Endothelial cell of umbilical vein (primary cell): Measurements from ENCODE around the gene IER3. TPM values are rescaled to one million over a fixed set of nuclear protein-coding genes. Genes with fewer than 3 reads are reported as not detected.

Experiments used
- BruUV-seq: library from RNA; stranded (reverse); fragments of 400-500 nt; replicated peaks from 2 replicates; lab custom pipeline; 2021; lab: Mats Ljungman, UMichigan
- CTCF ChIA-PET: fragments of 300-600, 350-600 bp; sonication (Branson Sonifier 250); formaldehyde crosslinking; loops from one replicate; lab custom pipeline; 2021; ENCODE audit warnings: antibody characterized with exemption, inconsistent platforms; lab: Charles Lee
- POLR2A ChIA-PET: fragments of 300-600, 350-600 bp; sonication (Branson Sonifier 250); formaldehyde crosslinking; loops from one replicate; lab custom pipeline; 2021; ENCODE audit warnings: antibody characterized with exemption, inconsistent platforms; lab: Charles Lee
- DNase-seq: peaks from one replicate; pipeline ENCODE4 v3.0.0-alpha.2; 2011; ENCODE audit warnings: low read depth, low spot score
- FAIRE-seq: peaks from 2 replicates; lab custom pipeline; 2011; peaks lifted over from hg19 to GRCh38; lab: Jason Lieb, UNC
- H2AFZ ChIP-seq: 2 replicates; pipeline ENCODE4 v1.6.0; 2012; ENCODE audit warnings: low read depth, low read length, control low read depth, inconsistent platforms
- H3K27ac ChIP-seq: 2 replicates; pipeline ENCODE4 v1.5.1; 2011; ENCODE audit warnings: low read depth, mild to moderate bottlenecking, control low read depth, low read length, moderate library complexity; ENCODE audit not compliant: insufficient read depth
- H3K27me3 ChIP-seq, 2 experiments: 2 replicates each; pipeline versions ENCODE4 v1.6.0 to v1.6.1; 2011; ENCODE audit warnings: low read length in 2 of 2, mixed read lengths in 1 of 2; ENCODE audit not compliant: control insufficient read depth in 2 of 2, insufficient read depth in 2 of 2
- H3K36me3 ChIP-seq, 2 experiments: 2 replicates in 1 of 2; 3 replicates in 1 of 2; pipeline ENCODE4 v1.5.1; 2011; ENCODE audit warnings: low read length in 2 of 2, mild to moderate bottlenecking in 1 of 2, moderate library complexity in 1 of 2; ENCODE audit not compliant: control insufficient read depth in 2 of 2, insufficient read depth in 2 of 2; ENCODE audit errors: extremely low read depth in 1 of 2
- H3K4me1 ChIP-seq: 3 replicates; pipeline ENCODE4 v1.5.1; 2011; ENCODE audit warnings: mild to moderate bottlenecking, low read length; ENCODE audit not compliant: control insufficient read depth, insufficient read depth; ENCODE audit errors: extremely low read depth
- H3K4me2 ChIP-seq: 2 replicates; pipeline ENCODE4 v1.6.1; 2011; ENCODE audit warnings: low read length, control low read depth, mixed read lengths; ENCODE audit not compliant: insufficient read depth
- H3K4me3 ChIP-seq, 3 experiments: fragments of 200-600 bp in 1 of 3; sonication (generic), shearing (Covaris generic) in 1 of 3; replicated peaks in 1 of 3; 2 replicates each; pipeline ENCODE4 v1.5.1; 2011 to 2016; ENCODE audit warnings: control low read depth in 3 of 3, low read length in 3 of 3, mild to moderate bottlenecking in 2 of 3, inconsistent platforms in 1 of 3, low read depth in 1 of 3, moderate library complexity in 1 of 3; ENCODE audit not compliant: insufficient read depth in 1 of 3
- H3K79me2 ChIP-seq: 2 replicates; pipeline ENCODE4 v1.6.0; 2012; ENCODE audit warnings: low read length, inconsistent platforms; ENCODE audit not compliant: control insufficient read depth, insufficient read depth
- H3K9ac ChIP-seq: replicated peaks from 2 replicates; pipeline ENCODE3; 2011; ENCODE audit warnings: low read length, control low read depth; ENCODE audit not compliant: insufficient read depth; ENCODE audit errors: extremely low read depth
- H3K9me1 ChIP-seq: replicated peaks from 3 replicates; pipeline ENCODE4 v1.6.0; 2011; ENCODE audit warnings: mild to moderate bottlenecking, low read length; ENCODE audit not compliant: control insufficient read depth, insufficient read depth; ENCODE audit errors: extremely low read depth
- H3K9me3 ChIP-seq: replicated peaks from 2 replicates; pipeline ENCODE4 v1.5.1; 2012; ENCODE audit warnings: low read length, inconsistent platforms; ENCODE audit not compliant: control insufficient read depth, insufficient read depth
- H4K20me1 ChIP-seq: replicated peaks from 2 replicates; pipeline ENCODE3; 2011; ENCODE audit warnings: mild to moderate bottlenecking, low read length; ENCODE audit not compliant: control insufficient read depth, insufficient read depth; ENCODE audit errors: extremely low read depth
- FOS ChIP-seq: IDR thresholded peaks from 2 replicates; pipeline ENCODE4 v1.6.1; 2011; ENCODE audit warnings: mild to moderate bottlenecking, low read length, moderate library complexity, borderline replicate concordance; ENCODE audit not compliant: insufficient read depth
- JUN ChIP-seq: IDR thresholded peaks from 2 replicates; pipeline ENCODE4 v1.6.1; 2011; ENCODE audit warnings: borderline replicate concordance, low read depth; ENCODE audit not compliant: insufficient read length, insufficient read depth
- MYC ChIP-seq: IDR thresholded peaks from one replicate; pipeline ENCODE4 v1.6.1; 2011; ENCODE audit warnings: mild to moderate bottlenecking, low read depth, low read length
- POLR2A ChIP-seq: IDR thresholded peaks from 2 replicates; pipeline ENCODE4 v1.6.1; 2012; ENCODE audit warnings: low read depth, mild to moderate bottlenecking, control low read depth, low read length
- POLR2AphosphoS5 ChIP-seq: IDR thresholded peaks from 2 replicates; pipeline ENCODE4 v1.6.1; 2012; ENCODE audit warnings: low read depth, mild to moderate bottlenecking, control low read depth, low read length, moderate library complexity; ENCODE audit not compliant: insufficient read depth
- dilution Hi-C: fragments of 300-500 bp; cut with MboI; formaldehyde crosslinking; loops from one replicate; pipeline ENCODE4 v1.15.0; 2019; ENCODE audit warnings: low sequenced_read_pairs; ENCODE audit not compliant: extremely low pct_ligation_motif_present
- intact Hi-C: fragments of 100-400 bp; cut with micrococcal nuclease; formaldehyde crosslinking; loops from one replicate; pipeline ENCODE4 v1.10.0; 2022
- polyA plus RNA-seq, 4 experiments: library from polyadenylated mRNA; depleted of rRNA in 3 of 4; stranded (reverse) in 3 of 4; unstranded in 1 of 4; fragments of >200 nt; gene quantifications; 2 replicates each; pipeline versions ENCODE4 v1.2.1 to v1.2.3, GENCODE V29; 2011 to 2012; ENCODE audit warnings: missing spikeins in 1 of 4
- total RNA-seq: library from RNA; stranded (reverse); gene quantifications from 2 replicates; pipeline ENCODE4 v1.2.3, GENCODE V29; 2021
- TF ChIP-seq, protein P1 (sequence below): IDR thresholded peaks from 2 replicates; pipeline ENCODE4 v1.6.1; 2011; ENCODE audit not compliant: insufficient read depth, insufficient read length

The IER3 gene
- total and polyA plus RNA-seq, 2 donors (not counting 3 experiments of a cell fraction or from before 2014, with no cell fraction given) = 170 to 468 TPM

- Histone ChIP-seq H3K4me3 (no peak overlapping the region), H3K27me3 (no peaks in the 10 kb centered on the region), H3K9me3 (no peaks in the 10 kb centered on the region), H2AFZ (no peak overlapping the region), H3K27ac (peak overlapping the region; percentile 82), H3K36me3 (no peaks in the 10 kb centered on the region), H4K20me1 (no peaks in the 10 kb centered on the region), H3K4me2 (no peak overlapping the region), H3K4me1 (peaks cover 24% of the 10 kb centered on the region), H3K79me2 (no peaks in the 10 kb centered on the region), H3K9ac (peak overlapping the region; percentile 40), H3K9me1 (no peaks in the 10 kb centered on the region)
- DNase-seq = no peak
- POLR2A ChIA-PET = interaction anchor here (1.5 to 1.7 kb wide), 2 partner anchors 30 to 38 kb away, joined by 7 to 9 read pairs; partner anchors contain the start of gene IER3
- intact Hi-C loops (loop anchor here (1.0 kb wide), 2 partner anchors 30 to 32 kb away; no protein-coding TSS in a partner anchor), dilution Hi-C loops (no loop called here)
- no TSS peak for BruUV-seq
- TF ChIP-seq POLR2AphosphoS5 (no peak), MYC (no peak), JUN (no peak)
- CTCF ChIA-PET = interaction anchor here (0.9 to 2.4 kb wide), 16 partner anchors 13 to 52 kb away, joined by 3 to 16 read pairs (median 6); partner anchors contain the start of gene FLOT1
- FAIRE-seq = no peak
These were observed 38.2 kb upstream of the IER3 start for GRCh38 chr6:30782425-30783014.

- POLR2A ChIA-PET = interaction anchor here (0.7 to 1.7 kb wide), 6 partner anchors 18 to 721 kb away, joined by 3 to 9 read pairs (median 6); partner anchors contain the start of genes FLOT1, IER3 and POLR1H
- peak overlapping the region; percentile 82 for H3K27ac ChIP-seq
- H3K36me3 ChIP-seq = no peaks in the 10 kb centered on the region
- CTCF ChIA-PET = interaction anchor here (0.9 to 2.4 kb wide), 17 partner anchors 13 to 103 kb away, joined by 3 to 16 read pairs (median 6); partner anchors contain the start of gene FLOT1
- no peaks in the 10 kb centered on the region for H3K9me3 ChIP-seq
- no peaks in the 10 kb centered on the region for H3K79me2 ChIP-seq
- H3K4me2 ChIP-seq = peak overlapping the region; percentile 25
- H2AFZ ChIP-seq = no peak overlapping the region
- H3K9me1 ChIP-seq = no peaks in the 10 kb centered on the region
- dilution Hi-C loops (no loop called here), intact Hi-C loops (loop anchor here (1.0 kb wide), 4 partner anchors 13 to 32 kb away; no protein-coding TSS in a partner anchor)
- peaks cover 24% of the 10 kb centered on the region for H3K4me1 ChIP-seq
- H3K9ac ChIP-seq = peak overlapping the region; percentile 49
- no peaks in the 10 kb centered on the region for H3K27me3 ChIP-seq
- TF ChIP-seq POLR2A (peak; percentile 42), JUN (peak; percentile 82), POLR2AphosphoS5 (peak; percentile 83), FOS (peak; percentile 34)
- TF ChIP-seq, protein P1, sequence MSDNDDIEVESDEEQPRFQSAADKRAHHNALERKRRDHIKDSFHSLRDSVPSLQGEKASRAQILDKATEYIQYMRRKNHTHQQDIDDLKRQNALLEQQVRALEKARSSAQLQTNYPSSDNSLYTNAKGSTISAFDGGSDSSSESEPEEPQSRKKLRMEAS = no peak
- no peaks in the 10 kb centered on the region for H4K20me1 ChIP-seq
- BruUV-seq = TSS peak; percentile 79
- no peak overlapping the region for H3K4me3 ChIP-seq
- FAIRE-seq (peak; percentile 93), DNase-seq (peak; percentile 86)
These were observed 37.5 kb upstream of the IER3 start for GRCh38 chr6:30781743-30782424.
